Measurements from ENCODE around the gene SH2D3A.

DNA sequence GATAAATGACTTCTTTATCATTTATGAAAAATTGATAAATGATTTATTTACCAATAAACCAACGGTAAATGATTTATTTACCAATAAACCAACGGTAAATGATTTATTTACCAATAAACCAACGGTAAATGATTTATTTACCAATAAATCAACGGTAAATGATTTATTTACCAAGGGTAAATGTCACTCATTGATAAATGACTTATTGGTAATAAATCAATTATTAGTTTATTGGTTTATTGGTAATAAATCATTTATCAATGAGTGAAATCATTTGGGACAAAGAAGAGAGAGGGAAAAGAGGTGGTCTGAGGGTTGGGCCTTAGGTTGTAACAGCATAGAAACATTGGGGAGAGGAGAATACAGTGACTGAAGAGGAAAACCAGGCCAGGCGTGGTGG, 26.7 kb upstream of the SH2D3A start:
- TF ChIP-seq SP1 (CRISPR knock-in tag; conservative IDR thresholded peaks at IDR 0.05) = no peak
- TF ChIP-seq, protein P1, sequence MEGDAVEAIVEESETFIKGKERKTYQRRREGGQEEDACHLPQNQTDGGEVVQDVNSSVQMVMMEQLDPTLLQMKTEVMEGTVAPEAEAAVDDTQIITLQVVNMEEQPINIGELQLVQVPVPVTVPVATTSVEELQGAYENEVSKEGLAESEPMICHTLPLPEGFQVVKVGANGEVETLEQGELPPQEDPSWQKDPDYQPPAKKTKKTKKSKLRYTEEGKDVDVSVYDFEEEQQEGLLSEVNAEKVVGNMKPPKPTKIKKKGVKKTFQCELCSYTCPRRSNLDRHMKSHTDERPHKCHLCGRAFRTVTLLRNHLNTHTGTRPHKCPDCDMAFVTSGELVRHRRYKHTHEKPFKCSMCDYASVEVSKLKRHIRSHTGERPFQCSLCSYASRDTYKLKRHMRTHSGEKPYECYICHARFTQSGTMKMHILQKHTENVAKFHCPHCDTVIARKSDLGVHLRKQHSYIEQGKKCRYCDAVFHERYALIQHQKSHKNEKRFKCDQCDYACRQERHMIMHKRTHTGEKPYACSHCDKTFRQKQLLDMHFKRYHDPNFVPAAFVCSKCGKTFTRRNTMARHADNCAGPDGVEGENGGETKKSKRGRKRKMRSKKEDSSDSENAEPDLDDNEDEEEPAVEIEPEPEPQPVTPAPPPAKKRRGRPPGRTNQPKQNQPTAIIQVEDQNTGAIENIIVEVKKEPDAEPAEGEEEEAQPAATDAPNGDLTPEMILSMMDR (IDR thresholded peaks at IDR 0.05) = no peak
- TF ChIP-seq JUN (CRISPR knock-in tag; IDR thresholded peaks at IDR 0.05) = no peak
- TF ChIP-seq ZNF263 (CRISPR knock-in tag; IDR thresholded peaks at IDR 0.05; ENCODE audit: low read depth) = no peak
- TF ChIP-seq IRF1 (CRISPR knock-in tag; IDR thresholded peaks at IDR 0.05) = no peak
- TF ChIP-seq, protein P2, sequence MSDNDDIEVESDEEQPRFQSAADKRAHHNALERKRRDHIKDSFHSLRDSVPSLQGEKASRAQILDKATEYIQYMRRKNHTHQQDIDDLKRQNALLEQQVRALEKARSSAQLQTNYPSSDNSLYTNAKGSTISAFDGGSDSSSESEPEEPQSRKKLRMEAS (CRISPR knock-in tag; IDR thresholded peaks at IDR 0.05) = no peak
